ENCODE measurements around the gene CDC34.

DNA sequence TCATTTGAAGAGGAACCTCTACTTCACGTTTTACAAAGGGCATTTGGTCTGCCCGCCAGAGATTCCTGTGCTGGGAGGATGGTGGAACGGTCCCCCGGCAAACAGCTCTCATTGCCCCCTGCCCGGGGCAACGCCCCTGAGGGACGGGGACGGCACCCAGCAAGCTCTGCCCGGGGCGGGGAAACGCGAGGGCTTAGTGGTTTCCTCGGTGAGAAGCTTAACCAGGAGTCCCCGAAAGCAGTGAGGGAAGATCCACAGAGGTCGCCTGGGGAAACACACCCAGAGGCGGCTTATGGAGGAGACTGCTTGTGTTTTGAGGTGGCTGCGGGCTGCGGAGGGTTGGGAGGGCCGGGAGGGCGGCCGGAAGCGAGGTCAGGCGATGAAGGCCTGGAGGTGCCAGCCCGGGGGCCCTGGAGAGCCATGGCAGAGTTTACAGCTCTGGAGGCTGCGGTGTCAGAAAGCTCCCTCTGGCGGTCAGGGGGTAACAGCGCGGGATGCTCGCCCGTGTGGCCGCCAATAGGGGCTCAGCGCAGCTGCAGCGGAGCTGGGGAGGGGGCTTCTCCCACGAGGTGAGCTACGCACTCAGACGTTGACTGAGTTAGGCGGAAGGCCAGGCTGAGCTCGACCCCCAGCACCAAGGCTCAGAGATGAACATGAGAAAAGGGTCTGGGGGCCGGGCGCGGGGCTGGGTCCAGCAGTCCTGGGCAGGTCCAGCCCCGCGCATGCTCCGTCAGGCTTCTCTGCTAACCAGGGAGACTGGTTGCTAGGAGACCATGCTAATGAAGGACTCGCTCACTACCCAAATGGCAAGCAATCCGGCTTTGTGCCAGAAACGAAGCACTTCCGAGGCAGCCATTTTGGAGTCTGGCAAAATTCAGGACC is 24.9 kb upstream of the CDC34 start:
- TF ChIP-seq POLR2A (IDR thresholded peaks at IDR 0.05) (peak; percentile 25), CTCF (IDR thresholded peaks at IDR 0.05) (peak; percentile 97 to 98 (median 98))
